Measurements from ENCODE around the gene PTHLH. TPM values are rescaled to one million over a fixed set of nuclear protein-coding genes. Genes with fewer than 3 reads are reported as not detected.

Gene PTHLH
- total RNA-seq, result not detected

- no peak for DNase-seq (ENCODE audit: low spot score in 2 of 2)
- Mint-ChIP-seq H3K9me3 (no peaks in the 10 kb centered on the region), H3K36me3 (peaks cover 6 to 15% of the 10 kb centered on the region in 2 donors), H3K27ac (no peak within 1 kb of the TSS)
- no peak for ATAC-seq
Measured at GRCh38 chr12:27972721-27973120, at the start of gene PTHLH. Gene PTHLH (minus strand): TSS chr12:27972733. CDS start chr12:27969494, 3,239 bp downstream.

DNA sequence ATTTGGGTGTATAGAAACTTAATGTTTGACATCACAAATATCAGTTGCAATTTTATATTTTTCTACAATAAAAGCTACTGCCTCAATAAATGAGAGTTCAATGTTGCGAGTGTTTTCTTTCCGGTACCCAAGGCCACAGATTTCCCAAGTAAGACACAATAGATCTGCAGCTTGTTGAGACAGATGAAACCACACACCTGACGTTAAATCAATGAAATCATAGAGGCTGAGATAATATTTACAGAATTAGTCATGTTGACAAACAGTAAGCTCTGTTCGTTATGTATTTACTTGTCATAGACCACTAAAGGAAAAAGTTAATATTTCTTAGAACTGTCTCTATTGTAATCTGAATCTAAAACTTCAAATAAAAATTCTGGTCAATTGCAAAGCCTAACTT is 49.2 kb upstream of the PTHLH start:
- Mint-ChIP-seq H3K27ac (no peak overlapping the region), H3K36me3 (no peaks in the 10 kb centered on the region), H3K9me3 (no peaks in the 10 kb centered on the region)
- DNase-seq (ENCODE audit: low spot score in 2 of 2) (no peak), ATAC-seq (no peak)

DNA sequence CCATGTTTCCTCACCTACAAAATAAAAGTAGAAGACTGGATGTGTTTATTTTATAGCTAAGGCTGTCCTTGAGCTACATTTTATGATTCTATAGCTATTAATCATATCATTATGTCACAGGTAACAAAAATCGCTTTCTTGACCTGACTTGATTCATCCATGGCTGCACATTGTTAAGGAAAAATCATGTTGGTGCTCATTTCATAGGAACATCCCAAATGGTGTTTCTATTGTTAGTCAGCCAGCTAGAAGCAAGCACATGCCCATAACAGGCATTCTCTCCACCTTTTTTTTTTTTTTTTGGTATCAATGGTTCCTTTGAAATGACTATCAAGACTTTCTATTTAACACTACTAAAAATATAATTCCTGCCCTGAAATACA is 45.3 kb upstream of the PTHLH start:
- ATAC-seq, result no peak
- Mint-ChIP-seq H3K36me3 (no peaks in the 10 kb centered on the region), H3K9me3 (no peaks in the 10 kb centered on the region), H3K27ac (no peak overlapping the region)
- DNase-seq (ENCODE audit: low spot score in 2 of 2), result no peak

- H3K27ac Mint-ChIP-seq, result no peak overlapping the region
- DNase-seq (ENCODE audit: low spot score in 2 of 2) (no peak), ATAC-seq (no peak)
- H3K9me3 Mint-ChIP-seq, result no peaks in the 10 kb centered on the region
- no peaks in the 10 kb centered on the region for H3K36me3 Mint-ChIP-seq
Measured at GRCh38 chr12:28017126-28017872, 44.8 kb upstream of the PTHLH start.

DNA sequence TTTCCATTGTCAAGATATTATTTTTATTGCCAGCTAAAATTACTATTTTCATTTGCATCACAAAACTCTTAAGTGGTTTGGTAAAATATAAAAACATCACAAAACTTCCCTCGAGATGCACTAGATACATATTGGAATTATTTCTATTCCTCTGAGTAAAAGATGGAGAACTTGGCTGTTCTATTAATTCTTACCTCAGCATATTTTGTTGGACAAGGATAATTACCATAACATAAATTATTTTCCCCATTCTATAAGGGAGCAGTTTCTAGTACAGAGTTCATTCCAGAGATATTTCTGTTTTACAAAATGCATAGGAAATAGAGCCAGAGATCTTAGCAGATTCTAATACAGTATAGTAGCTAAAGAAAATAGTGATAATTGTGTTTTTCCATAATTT is 42.6 kb upstream of the PTHLH start:
- Mint-ChIP-seq H3K27ac (no peak overlapping the region), H3K36me3 (no peaks in the 10 kb centered on the region), H3K9me3 (no peaks in the 10 kb centered on the region)
- no peak for ATAC-seq
- no peak for DNase-seq (ENCODE audit: low spot score in 2 of 2)

DNA sequence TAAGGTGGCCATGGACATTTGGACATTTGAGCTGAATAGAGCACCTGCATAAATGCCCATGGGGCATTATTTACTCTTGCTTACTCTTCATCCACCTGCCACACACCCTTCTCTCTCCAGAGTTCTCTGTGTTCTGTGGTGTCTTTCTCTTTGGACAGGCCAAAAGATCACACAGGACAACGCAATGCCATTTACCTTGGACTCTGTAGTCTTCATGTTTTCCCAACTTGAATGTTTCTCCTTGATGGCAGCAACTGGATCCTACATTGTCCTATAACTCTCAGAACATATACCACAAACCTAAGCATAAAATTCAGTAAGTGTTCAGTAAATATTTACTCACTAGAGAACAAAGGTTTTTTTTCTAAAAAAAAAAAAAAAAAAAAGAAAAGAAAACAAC is 41.7 kb upstream of the PTHLH start:
- Mint-ChIP-seq H3K36me3 (no peaks in the 10 kb centered on the region), H3K27ac (no peak overlapping the region), H3K9me3 (no peaks in the 10 kb centered on the region)
- DNase-seq (ENCODE audit: low spot score in 2 of 2) (no peak), ATAC-seq (no peak)

- ATAC-seq (no peak), DNase-seq (ENCODE audit: low spot score in 2 of 2) (no peak)
- Mint-ChIP-seq H3K27ac (no peak overlapping the region), H3K36me3 (no peaks in the 10 kb centered on the region), H3K9me3 (peaks cover 0 to 3% of the 10 kb centered on the region in 2 donors)
Measured at GRCh38 chr12:28012333-28012918, 39.9 kb upstream of the PTHLH start.

- Mint-ChIP-seq H3K36me3 (no peaks in the 10 kb centered on the region), H3K27ac (no peak overlapping the region), H3K9me3 (peaks cover 0 to 3% of the 10 kb centered on the region in 2 donors)
- no peak for ATAC-seq
- no peak for DNase-seq (ENCODE audit: low spot score in 2 of 2)
Measured at GRCh38 chr12:28010036-28010435, 37.5 kb upstream of the PTHLH start.

- ATAC-seq (no peak), DNase-seq (ENCODE audit: low spot score in 2 of 2) (no peak)
- no peak overlapping the region for H3K27ac Mint-ChIP-seq
- H3K9me3 Mint-ChIP-seq, result peaks cover 5 to 8% of the 10 kb centered on the region in 2 donors
- no peaks in the 10 kb centered on the region for H3K36me3 Mint-ChIP-seq
Measured at GRCh38 chr12:27999970-28000369, 27.4 kb upstream of the PTHLH start.

- no peak for ATAC-seq
- Mint-ChIP-seq H3K9me3 (peaks cover 5 to 8% of the 10 kb centered on the region in 2 donors), H3K27ac (no peak overlapping the region), H3K36me3 (no peaks in the 10 kb centered on the region)
- no peak for DNase-seq (ENCODE audit: low spot score in 2 of 2)
Measured at GRCh38 chr12:27999521-27999920, 27.0 kb upstream of the PTHLH start.

GRCh38 chr12:27998658-27999057 is 26.1 kb upstream of the PTHLH start:
- Mint-ChIP-seq H3K9me3 (peaks cover 5 to 8% of the 10 kb centered on the region in 2 donors), H3K36me3 (no peaks in the 10 kb centered on the region), H3K27ac (no peak overlapping the region)
- no peak for DNase-seq (ENCODE audit: low spot score in 2 of 2)
- no peak for ATAC-seq

GRCh38 chr12:27998170-27998569 is 25.6 kb upstream of the PTHLH start:
- no peak overlapping the region for H3K27ac Mint-ChIP-seq
- DNase-seq (ENCODE audit: low spot score in 2 of 2) (no peak), ATAC-seq (no peak)
- peaks cover 5 to 8% of the 10 kb centered on the region in 2 donors for H3K9me3 Mint-ChIP-seq
- no peaks in the 10 kb centered on the region for H3K36me3 Mint-ChIP-seq

GRCh38 chr12:27996761-27997160 is 24.2 kb upstream of the PTHLH start:
- ATAC-seq (no peak), DNase-seq (ENCODE audit: low spot score in 2 of 2) (no peak)
- Mint-ChIP-seq H3K36me3 (no peaks in the 10 kb centered on the region), H3K9me3 (peaks cover 5% of the 10 kb centered on the region in 2 donors), H3K27ac (no peak overlapping the region)

- DNase-seq (ENCODE audit: low spot score in 2 of 2) (no peak), ATAC-seq (no peak)
- Mint-ChIP-seq H3K27ac (no peak overlapping the region), H3K36me3 (no peaks in the 10 kb centered on the region), H3K9me3 (peaks cover 0 to 5% of the 10 kb centered on the region in 2 donors)
Measured at GRCh38 chr12:27995406-27995805, 22.9 kb upstream of the PTHLH start.

- Mint-ChIP-seq H3K36me3 (no peaks in the 10 kb centered on the region), H3K9me3 (no peaks in the 10 kb centered on the region), H3K27ac (no peak overlapping the region)
- no peak for ATAC-seq
- DNase-seq (ENCODE audit: low spot score in 2 of 2), result no peak
Measured at GRCh38 chr12:27988594-27989233, 16.2 kb upstream of the PTHLH start.

- ATAC-seq, result no peak
- no peak for DNase-seq (ENCODE audit: low spot score in 2 of 2)
- H3K36me3 Mint-ChIP-seq, result no peaks in the 10 kb centered on the region
- H3K9me3 Mint-ChIP-seq, result no peaks in the 10 kb centered on the region
- no peak overlapping the region for H3K27ac Mint-ChIP-seq
Measured at GRCh38 chr12:27987331-27987730, 14.8 kb upstream of the PTHLH start.

- ATAC-seq (no peak), DNase-seq (ENCODE audit: low spot score in 2 of 2) (no peak)
- Mint-ChIP-seq H3K9me3 (no peaks in the 10 kb centered on the region), H3K36me3 (no peaks in the 10 kb centered on the region), H3K27ac (no peak overlapping the region)
Measured at GRCh38 chr12:27984275-27984674, 11.7 kb upstream of the PTHLH start.

GRCh38 chr12:27982951-27983350 is 10.4 kb upstream of the PTHLH start:
- H3K9me3 Mint-ChIP-seq, result no peaks in the 10 kb centered on the region
- no peaks in the 10 kb centered on the region for H3K36me3 Mint-ChIP-seq
- H3K27ac Mint-ChIP-seq, result no peak overlapping the region
- DNase-seq (ENCODE audit: low spot score in 2 of 2), result no peak
- no peak for ATAC-seq

All from activated naive CD4-positive, alpha-beta T cell treated with anti-CD3 and anti-CD28 coated beads, Interleukin-2, amount 50 U/mL, for 72 hours (primary cell).